Activated T-helper 2 cell treated with anti-CD3 and anti-CD28 coated beads, Interferon-gamma antibody, Interleukin-2, Interleukin-4, amounts not matched to agents 10 μg/mL and 5 μg/mL and 100 μg/mL, durations not matched to agents 14 hours and 24 hours and 36 hours (primary cell): ENCODE results near the gene FASTKD2. TPM values are rescaled to one million over a fixed set of nuclear protein-coding genes. Genes with fewer than 3 reads are reported as not detected.

ENCODE experiments used
- DNase-seq: peaks from one replicate; pipeline ENCODE4 v3.0.0; 2021; ENCODE audit warnings: low spot score
- H3K27ac Mint-ChIP-seq: one replicate; pipeline ENCODE4 v1.8.0; 2021; ENCODE audit warnings: mixed read lengths
- H3K27me3 Mint-ChIP-seq: one replicate; pipeline ENCODE4 v1.8.0; 2021; ENCODE audit warnings: low read depth, mixed read lengths
- H3K36me3 Mint-ChIP-seq: one replicate; pipeline ENCODE4 v1.8.0; 2021; ENCODE audit warnings: low read depth, mixed read lengths
- H3K4me1 Mint-ChIP-seq: one replicate; pipeline ENCODE4 v1.8.0; 2021; ENCODE audit warnings: low read depth, mixed read lengths
- H3K4me3 Mint-ChIP-seq: one replicate; pipeline ENCODE4 v1.8.0; 2021; ENCODE audit warnings: low read depth, mild to moderate bottlenecking, moderate library complexity, mixed read lengths
- H3K9me3 Mint-ChIP-seq: one replicate; pipeline ENCODE4 v1.8.0; 2021; ENCODE audit warnings: mixed read lengths
- intact Hi-C: fragments of 100-400 bp; cut with micrococcal nuclease; formaldehyde crosslinking; loops from one replicate; pipeline ENCODE4 v1.15.1; 2023
- total RNA-seq: library from RNA; stranded (reverse); gene quantifications from 2 replicates; pipeline ENCODE4 v1.2.3, GENCODE V29; 2022

FASTKD2 gene
- total RNA-seq, 1 donor from 2014 or later, result 34.5 TPM

DNA sequence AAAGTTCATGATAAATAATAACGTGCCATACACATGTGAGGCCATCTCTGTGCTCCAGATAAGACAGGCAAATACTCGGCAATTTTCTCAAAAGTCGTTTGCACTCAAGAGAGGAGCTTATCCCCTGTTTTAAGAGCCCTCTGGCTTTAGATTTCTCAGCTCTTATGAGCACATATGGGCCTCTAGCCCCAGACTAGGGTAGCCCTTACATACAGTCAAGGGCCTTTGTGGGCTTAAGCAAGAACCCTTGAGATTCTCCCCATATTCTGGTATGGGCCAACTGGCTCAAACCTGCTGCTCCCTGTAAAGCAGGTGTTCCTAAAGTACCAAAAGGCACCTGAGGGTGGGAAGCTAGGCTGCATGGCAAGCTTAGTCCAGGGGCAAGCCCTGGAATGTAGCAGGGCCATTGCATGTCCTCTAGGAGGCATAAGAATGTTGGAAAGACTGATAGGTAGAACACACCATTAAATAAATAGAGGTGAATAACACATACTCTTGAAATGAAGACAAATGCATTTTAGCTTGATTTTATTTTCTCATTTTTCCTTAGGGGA, 66.1 kb downstream of the FASTKD2 start:
- Mint-ChIP-seq H3K4me1 (no peaks in the 10 kb centered on the region), H3K9me3 (peaks cover 12% of the 10 kb centered on the region), H3K27me3 (no peaks in the 10 kb centered on the region), H3K4me3 (no peak overlapping the region), H3K36me3 (no peaks in the 10 kb centered on the region), H3K27ac (no peak overlapping the region)
- no peak for DNase-seq
- intact Hi-C loops, result no loop called here

DNA sequence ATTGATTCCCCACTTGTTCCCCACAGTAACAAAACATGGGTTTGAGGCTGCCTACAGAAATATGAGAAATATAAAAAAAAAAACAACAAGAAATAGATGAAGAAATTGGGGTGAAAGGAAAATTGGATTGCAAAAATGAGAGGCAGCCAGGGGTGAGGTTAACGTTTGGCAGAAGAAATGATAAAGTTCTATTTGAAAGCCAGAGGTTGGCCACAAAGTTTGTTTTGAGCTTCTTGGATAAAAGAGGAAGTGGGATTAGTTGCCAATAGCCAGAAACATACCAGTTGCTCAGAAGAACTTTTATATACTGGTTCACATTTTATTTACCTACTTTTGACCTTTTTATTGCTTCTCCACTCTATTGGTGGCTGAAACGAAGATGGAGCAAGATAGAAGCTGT, 67.5 kb downstream of the FASTKD2 start:
- Mint-ChIP-seq H3K27ac (no peak overlapping the region), H3K27me3 (peaks cover 5% of the 10 kb centered on the region), H3K4me1 (no peaks in the 10 kb centered on the region), H3K36me3 (no peaks in the 10 kb centered on the region), H3K4me3 (no peak overlapping the region), H3K9me3 (peaks cover 12% of the 10 kb centered on the region)
- no peak for DNase-seq
- intact Hi-C loops, result no loop called here

GRCh38 chr2:206833291-206833690, 67.9 kb downstream of the FASTKD2 start:
- intact Hi-C loops, result no loop called here
- no peak for DNase-seq
- H3K4me1 Mint-ChIP-seq, result no peaks in the 10 kb centered on the region
- H3K27me3 Mint-ChIP-seq, result peaks cover 5% of the 10 kb centered on the region
- H3K27ac Mint-ChIP-seq, result no peak overlapping the region
- H3K9me3 Mint-ChIP-seq, result peaks cover 12% of the 10 kb centered on the region
- no peak overlapping the region for H3K4me3 Mint-ChIP-seq
- no peaks in the 10 kb centered on the region for H3K36me3 Mint-ChIP-seq

GRCh38 chr2:206836722-206837121, 71.3 kb downstream of the FASTKD2 start:
- no peak overlapping the region for H3K4me3 Mint-ChIP-seq
- no peaks in the 10 kb centered on the region for H3K36me3 Mint-ChIP-seq
- DNase-seq, result no peak
- intact Hi-C loops, result no loop called here
- H3K9me3 Mint-ChIP-seq, result peaks cover 12% of the 10 kb centered on the region
- no peaks in the 10 kb centered on the region for H3K4me1 Mint-ChIP-seq
- no peak overlapping the region for H3K27ac Mint-ChIP-seq
- peaks cover 10% of the 10 kb centered on the region for H3K27me3 Mint-ChIP-seq

- H3K27me3 Mint-ChIP-seq, result peaks cover 10% of the 10 kb centered on the region
- intact Hi-C loops, result no loop called here
- H3K4me1 Mint-ChIP-seq, result no peaks in the 10 kb centered on the region
- no peaks in the 10 kb centered on the region for H3K36me3 Mint-ChIP-seq
- H3K27ac Mint-ChIP-seq, result no peak overlapping the region
- H3K4me3 Mint-ChIP-seq, result no peak overlapping the region
- no peak for DNase-seq
- H3K9me3 Mint-ChIP-seq, result peaks cover 12% of the 10 kb centered on the region
Measured at GRCh38 chr2:206837775-206838174, 72.4 kb downstream of the FASTKD2 start.

DNA sequence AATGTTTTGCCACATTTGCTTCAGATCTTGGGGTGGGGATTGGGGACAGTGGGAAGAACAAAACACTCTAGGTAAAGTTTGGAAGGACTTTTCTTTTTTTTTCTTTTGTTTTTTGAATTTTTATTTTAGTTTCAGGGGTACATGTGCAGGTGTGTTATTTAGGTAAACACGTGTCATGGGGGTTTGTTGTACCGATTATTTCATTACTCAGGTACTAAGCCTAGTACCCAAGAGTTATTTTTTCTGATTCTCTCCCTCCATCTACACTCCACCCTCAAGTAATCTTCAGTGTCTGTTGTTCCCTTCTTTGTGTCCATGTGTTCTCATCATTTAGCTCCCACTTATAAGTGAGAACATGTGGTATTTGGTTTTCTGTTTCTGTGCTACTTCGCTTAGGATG, 73.3 kb downstream of the FASTKD2 start:
- H3K9me3 Mint-ChIP-seq, result peaks cover 7% of the 10 kb centered on the region
- no peak overlapping the region for H3K27ac Mint-ChIP-seq
- H3K4me3 Mint-ChIP-seq, result no peak overlapping the region
- H3K4me1 Mint-ChIP-seq, result no peaks in the 10 kb centered on the region
- peaks cover 10% of the 10 kb centered on the region for H3K27me3 Mint-ChIP-seq
- DNase-seq, result no peak
- no peaks in the 10 kb centered on the region for H3K36me3 Mint-ChIP-seq
- intact Hi-C loops, result no loop called here

DNA sequence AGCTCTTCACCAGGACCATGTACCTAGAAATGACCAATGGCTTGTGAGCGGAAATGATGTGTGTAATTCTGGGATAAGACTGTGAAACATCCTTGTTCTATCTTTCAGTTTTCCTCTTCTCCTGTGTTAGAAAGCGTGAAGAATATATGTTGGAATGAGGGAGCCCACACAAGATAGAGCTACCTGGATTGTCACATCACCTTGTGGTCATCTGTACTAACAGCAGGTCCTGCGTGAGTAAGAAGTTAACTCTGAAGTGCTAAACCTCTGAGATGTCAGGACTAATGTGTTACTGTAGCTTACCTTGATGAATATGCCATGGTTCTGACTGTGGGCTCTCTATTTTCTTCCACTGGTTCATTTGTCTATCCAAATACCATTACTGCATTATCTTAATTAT, 75.6 kb downstream of the FASTKD2 start:
- Mint-ChIP-seq H3K9me3 (no peaks in the 10 kb centered on the region), H3K4me1 (no peaks in the 10 kb centered on the region), H3K27me3 (peaks cover 10% of the 10 kb centered on the region), H3K27ac (no peak overlapping the region), H3K36me3 (no peaks in the 10 kb centered on the region), H3K4me3 (no peak overlapping the region)
- intact Hi-C loops, result no loop called here
- no peak for DNase-seq

Other genes starting within 250 kb of the FASTKD2 start
- not detected in 2 replicates for gene FAM237A, start 123.1 kb upstream of the FASTKD2 start, total RNA-seq
- gene DYTN, start 47.2 kb upstream of the FASTKD2 start, total RNA-seq, result not detected in 2 replicates
- gene MDH1B, start 278 bp upstream of the FASTKD2 start, total RNA-seq, result 0.25 and 0.55 TPM in 2 replicates
- not detected in 2 replicates for gene CPO, start 173.9 kb downstream of the FASTKD2 start, total RNA-seq